NB4 (cell line): ENCODE data around the gene JAZF1.

Source experiments
- CTCF ChIP-seq: IDR thresholded peaks from one replicate; pipeline ENCODE4 v1.5.1; 2012; ENCODE audit warnings: low read depth, low read length
- MYC ChIP-seq: IDR thresholded peaks from 2 replicates; pipeline ENCODE4 v1.6.1; 2011; ENCODE audit warnings: low read depth, low read length
- POLR2A ChIP-seq: IDR thresholded peaks from 2 replicates; pipeline ENCODE4 v1.6.1; 2011; ENCODE audit warnings: mild to moderate bottlenecking; ENCODE audit not compliant: insufficient read length; ENCODE audit errors: extremely low read depth

DNA sequence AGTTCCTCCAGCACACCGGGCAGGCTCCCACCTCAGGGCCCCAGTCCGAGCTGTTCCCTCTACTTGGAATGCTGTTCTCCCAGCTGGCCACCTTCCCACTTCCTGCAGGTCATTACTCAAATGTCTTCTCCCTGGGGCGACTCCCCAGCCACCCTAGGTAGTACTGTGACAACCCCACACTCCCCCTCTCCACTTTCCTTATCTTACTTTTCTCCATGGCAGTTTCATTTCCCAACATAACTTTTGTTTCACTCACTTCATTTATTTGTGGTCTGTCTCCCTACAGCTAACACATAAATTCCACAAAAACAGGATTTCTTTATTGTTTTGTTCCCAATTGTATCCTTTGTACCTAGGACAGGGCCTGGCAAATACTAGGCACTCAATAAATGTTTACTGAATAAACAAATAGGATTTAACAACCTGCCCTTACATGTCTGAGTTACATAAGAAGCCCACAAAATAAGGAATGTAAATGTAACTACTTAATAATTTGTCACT, 76.5 kb downstream of the JAZF1 start:
- TF ChIP-seq CTCF: no peak
- no peak for TF ChIP-seq POLR2A
- TF ChIP-seq MYC: no peak
